Fibroblast of skin of abdomen (primary cell): ENCODE results near the gene RBFOX1.

Experiments used
- DNase-seq: peaks from one replicate; pipeline ENCODE4 v3.0.0-alpha.2; 2013

The RBFOX1 gene

DNA sequence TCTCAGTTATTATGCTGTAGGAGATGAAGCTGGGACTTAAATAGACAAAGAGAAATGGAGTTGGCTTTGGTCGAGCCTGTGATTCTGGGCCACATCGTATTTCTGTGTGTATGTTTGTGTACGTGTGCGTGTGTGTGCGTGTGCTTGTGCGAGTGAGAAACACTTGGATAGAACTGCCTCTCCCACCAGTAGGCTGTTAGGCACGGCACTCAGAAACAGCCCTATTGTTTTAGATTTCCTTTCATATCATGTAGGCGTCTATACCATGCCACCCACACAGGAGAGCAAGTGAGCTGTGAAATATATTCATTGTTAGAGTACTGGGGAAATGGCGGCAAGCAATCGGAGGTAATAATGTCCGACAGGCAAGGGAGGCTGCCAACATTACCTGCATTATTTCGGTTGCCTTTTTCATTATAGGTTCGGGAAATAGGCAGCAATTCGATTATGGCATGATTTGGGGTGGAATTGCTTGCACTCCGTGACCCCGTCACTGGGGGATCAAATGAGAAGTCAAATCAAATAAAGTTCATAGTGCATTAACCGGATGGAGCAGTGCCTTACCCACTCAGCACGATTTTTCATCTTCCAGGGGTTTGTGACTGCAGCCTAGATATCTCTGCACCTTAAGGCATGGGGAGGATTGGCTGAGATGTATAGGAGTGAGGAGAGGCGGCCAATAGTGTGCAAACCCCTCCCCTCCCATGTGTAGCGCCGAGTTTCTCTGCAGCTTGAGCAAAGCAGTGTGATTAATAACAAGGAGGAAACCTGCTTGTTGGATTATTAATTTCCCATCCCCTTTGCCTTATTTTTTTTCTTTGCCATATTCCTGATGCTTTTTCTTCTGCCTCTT lies 89.6 kb downstream of the RBFOX1 start:
- DNase-seq = no peak

GRCh38 chr16:7423434-7424044 lies 90.9 kb downstream of the RBFOX1 start:
- no peak for DNase-seq

- DNase-seq = no peak
Observed at GRCh38 chr16:7426161-7426560, 93.5 kb downstream of the RBFOX1 start.

GRCh38 chr16:7431723-7432122 lies 99.1 kb downstream of the RBFOX1 start:
- no peak for DNase-seq

DNA sequence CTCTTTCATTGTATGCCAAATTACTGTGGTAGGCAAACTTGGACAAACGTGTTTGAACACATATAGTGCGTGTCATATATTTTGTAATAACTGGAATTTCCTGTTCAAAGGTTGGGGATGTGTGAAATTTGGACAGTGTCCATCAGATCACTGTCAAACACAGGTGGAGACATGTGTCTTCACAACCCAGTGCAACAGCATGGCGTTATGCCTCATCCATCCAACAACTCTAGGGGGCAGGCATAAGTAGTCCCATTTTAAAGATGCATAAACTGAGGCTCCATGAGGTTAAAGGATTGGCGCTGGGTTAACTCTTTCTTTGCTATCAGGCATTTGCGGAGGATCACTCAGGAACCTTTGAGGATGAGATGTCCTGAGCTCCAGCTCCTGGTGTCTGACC lies 103.7 kb downstream of the RBFOX1 start:
- DNase-seq = no peak

DNA sequence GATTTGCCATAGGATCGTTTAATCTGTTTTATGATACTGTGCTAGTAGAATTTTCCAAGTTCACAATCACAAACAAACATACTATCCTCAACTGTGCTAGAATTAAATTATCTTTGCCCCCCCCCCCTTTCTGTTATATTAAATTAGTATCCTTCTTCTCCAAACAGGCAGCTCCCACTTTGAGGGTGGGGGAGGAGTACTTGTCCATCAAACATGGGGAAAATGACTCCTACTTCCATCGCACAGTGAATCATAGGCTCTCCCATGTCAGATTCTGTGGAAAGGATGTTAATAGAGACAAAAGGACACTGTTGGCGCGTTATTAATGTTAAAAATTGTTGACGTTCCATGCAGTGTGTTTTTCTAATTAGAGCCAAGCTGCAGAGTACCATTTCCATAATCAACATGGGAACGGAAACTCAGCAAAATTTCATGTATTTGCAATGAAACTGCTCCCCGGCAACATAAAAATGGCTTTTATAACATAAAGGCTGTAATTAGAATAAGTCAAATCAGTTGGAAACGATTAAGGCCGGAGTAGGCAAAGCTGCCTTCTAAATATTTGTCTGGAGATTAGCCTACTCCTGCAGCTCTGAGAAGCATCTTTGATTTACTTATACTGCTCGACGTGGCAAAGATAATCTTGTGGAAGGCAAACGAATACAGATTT lies 104.6 kb downstream of the RBFOX1 start:
- DNase-seq = no peak

DNA sequence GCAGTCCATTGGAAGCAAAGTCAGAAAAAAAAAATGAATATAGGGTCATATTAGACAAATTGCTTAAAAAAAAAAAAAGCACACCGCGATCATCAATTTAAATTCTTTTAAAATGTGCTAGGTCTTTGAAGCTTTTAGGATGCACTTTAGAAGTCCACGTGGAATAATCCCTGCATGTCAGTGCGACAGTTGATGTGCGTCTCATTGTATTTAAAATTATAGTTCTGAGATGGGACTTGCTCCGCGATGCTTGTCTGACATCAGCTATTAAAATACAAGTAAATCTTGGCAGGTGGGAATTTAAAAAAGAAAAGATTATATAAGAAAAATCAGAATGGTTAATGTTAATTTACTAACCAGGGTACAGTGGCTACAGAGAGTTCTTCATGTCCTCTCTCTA lies 105.2 kb downstream of the RBFOX1 start:
- no peak for DNase-seq

GRCh38 chr16:7438601-7439000 lies 106.0 kb downstream of the RBFOX1 start:
- DNase-seq = no peak

DNA sequence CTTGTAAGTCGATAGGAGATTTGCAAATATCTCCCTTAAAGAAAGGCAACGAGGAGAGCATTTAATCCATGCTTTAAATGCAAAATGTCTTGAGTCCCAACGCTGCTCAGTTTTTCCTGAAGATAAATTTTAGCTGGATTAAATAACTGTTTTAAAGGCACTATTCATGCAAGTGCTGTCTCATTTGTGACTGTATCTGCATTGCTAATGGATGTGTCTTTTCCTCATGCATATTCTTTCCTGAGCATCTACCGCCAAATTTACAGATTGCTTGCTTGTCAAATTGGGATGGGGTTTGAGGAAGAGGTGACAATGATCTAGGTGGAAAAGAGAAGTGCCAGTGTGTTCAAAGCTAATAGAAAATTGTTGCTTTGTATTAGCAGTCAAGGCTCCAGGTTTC lies 106.9 kb downstream of the RBFOX1 start:
- DNase-seq = no peak

- DNase-seq = no peak
Observed at GRCh38 chr16:7440886-7441400, 108.3 kb downstream of the RBFOX1 start.

- DNase-seq = no peak
Observed at GRCh38 chr16:7442050-7442449, 109.4 kb downstream of the RBFOX1 start.

DNA sequence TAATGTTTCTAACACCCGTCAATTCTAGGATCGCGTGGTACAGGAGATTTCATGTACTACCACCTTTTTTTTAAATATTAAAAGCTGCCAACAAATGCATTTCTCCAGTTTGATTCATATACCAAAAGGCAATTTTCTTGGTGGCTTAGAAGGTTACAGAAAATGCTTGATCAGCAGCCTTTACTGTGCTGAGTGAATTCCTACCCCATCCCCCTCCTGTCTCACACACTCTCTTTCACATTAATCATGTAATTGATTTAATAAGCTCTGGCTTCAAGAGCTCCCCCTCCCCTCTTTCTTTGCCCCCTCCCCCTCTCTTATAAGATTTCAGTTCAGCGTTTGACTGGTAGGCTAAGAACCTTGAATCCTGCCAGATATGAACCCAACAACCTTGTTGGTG lies 110.5 kb downstream of the RBFOX1 start:
- no peak for DNase-seq

DNA sequence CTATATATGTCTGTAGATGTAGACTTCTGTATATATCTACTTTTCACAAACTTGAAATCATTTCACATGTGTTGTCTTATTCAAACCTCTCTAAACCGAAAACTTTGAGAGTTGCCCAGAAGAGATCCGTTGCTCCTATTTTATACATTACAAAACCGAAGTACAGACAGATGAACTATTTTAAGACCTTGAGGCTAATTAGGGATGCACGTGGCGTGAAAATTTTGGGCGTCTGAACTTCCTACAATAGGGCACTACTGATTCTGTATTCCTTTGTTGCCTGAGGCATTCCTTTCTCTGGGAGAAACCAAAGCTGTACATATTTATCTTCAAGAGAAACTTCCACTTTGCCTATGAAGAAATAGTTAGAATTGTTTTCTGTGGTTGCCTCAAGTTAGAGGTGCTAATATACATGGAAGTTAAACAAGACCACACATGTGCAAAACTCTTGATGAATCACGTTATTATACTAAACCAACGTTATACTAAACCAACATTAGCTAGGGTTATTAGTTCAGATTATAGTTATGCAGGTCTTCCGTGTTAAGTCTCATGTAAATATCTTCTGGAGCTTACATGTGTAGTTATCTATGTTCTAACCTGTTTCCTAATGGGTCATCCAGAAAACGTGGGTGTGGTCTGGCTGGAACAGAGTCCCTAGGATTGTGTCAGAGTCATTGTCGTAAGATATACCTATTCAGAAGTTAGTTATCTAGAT lies 111.2 kb downstream of the RBFOX1 start:
- DNase-seq = no peak

DNA sequence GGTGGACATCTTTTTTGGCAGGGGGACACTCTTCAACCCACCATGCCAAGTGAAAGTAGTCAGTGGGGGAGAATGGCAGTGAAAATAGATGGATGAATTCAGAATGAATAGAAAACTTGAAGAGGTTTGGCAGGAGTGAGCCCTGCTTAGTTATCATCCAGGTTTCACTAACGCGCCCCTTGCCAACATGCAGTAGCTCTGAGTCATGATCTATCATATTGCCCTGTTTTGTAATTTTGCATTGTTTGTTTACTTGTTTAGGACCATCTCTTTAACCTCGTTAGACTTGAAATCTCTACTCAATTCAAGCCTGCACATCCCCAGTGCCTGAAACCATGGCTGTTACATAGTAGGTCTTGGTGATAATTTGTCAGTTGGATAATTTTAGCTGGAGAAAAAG lies 116.7 kb downstream of the RBFOX1 start:
- DNase-seq = no peak

DNA sequence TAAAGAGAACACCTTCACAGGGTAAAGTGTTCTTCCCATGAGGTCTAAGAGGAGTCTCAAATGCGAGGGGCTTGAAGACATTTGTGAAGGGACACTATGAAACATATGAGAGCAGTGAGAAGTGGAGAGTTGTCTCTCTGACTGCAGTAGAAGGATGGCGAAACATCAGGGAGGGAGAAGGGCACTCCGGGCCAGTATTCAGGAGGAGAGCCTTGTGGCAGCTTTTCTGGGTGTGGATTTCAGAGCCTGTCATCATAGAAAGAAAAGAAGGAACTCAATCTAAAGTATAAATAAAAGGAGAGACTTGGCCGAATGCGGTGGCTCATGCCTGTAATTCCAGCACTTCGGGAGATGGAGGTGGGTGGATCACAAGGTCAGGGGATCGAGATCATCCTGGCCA lies 117.2 kb downstream of the RBFOX1 start:
- DNase-seq = no peak

GRCh38 chr16:7450440-7450839 lies 117.8 kb downstream of the RBFOX1 start:
- DNase-seq = no peak

- DNase-seq = no peak
Observed at GRCh38 chr16:7452090-7452489, 119.4 kb downstream of the RBFOX1 start.

DNA sequence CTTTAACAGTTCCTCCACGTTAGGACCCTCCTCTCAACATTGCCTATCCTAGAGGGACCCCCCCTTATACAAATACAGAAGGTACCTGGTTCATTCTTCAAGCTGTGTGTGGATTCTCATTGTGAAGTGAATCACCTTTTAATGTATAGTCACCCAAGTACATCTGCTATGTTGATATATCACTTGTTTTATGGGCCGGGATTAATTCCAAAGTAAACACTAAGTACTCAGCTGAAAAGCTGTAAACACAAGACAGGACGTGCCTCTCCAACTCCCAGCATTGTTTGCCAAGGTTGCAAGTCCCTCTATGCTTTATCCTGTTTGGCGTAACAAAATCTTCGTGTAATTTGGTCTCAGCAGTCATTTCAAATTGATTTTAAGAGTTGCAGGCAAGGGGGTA lies 123.6 kb downstream of the RBFOX1 start:
- DNase-seq = no peak

DNA sequence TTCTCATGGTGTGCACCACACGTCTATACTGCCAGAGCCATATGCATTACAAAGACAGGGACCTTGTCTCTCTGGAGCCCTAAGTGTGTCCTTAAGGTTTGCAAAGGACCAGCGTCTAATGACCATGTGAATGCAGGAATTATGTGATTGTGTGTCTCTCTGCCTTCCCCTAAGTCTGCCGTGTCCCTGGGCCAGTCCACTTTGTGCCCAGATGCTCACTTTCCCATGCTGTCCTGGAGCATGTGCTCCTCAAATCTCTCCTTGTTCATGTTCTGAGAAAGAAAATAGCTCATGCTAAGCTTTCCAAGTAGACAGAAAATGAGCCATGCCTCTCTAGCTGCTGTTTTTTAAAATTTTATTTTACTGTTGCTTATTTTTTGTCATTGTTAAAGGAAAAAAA lies 125.5 kb downstream of the RBFOX1 start:
- DNase-seq = no peak

DNA sequence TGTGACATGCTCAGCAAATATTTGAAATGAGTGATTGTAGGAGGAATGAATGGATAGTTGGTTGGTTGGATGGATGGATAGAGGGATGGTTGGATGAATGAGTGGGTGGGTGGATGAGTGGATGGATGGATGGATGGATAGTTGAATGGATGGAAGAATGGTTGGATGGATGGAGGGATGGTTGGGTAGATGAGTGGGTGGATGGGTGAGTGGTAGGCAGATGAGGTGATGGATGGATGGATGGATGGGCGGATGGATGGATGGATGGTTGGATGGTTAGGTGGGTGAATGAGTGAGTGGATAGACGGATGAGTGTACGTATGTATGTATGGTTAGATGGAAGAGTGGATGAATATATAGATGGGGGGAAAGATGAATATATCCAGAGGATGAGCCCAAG lies 137.7 kb downstream of the RBFOX1 start:
- no peak for DNase-seq

DNA sequence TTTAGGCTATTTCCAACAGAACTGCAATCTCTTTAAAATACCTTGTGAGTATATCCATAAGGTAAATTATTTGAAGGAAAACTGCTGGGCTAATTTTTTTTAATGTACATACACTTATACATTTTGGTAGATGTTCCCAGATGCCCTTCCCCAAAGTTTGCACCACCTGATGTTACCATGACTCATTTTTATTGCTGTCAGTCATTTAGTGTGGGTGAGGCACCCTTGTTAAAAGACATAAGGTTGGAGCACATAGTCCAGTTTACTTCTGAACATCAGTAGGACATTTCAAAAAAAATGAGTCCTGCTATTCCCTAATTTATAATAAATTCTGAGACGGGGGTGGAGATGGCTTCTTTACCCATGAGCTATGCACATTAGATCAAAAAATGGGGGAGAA lies 138.6 kb downstream of the RBFOX1 start:
- DNase-seq = no peak

- no peak for DNase-seq
Observed at GRCh38 chr16:7482032-7482431, 149.4 kb downstream of the RBFOX1 start.
